Epidermal melanocyte (primary cell): Measurements from ENCODE around the gene CSNK1G3.
"Not testable (repeated sequence)": the region's sequence is repeated elsewhere in the genome, so short reads cannot be mapped to it uniquely, and the experiment has no call there.

Experiments used
- DNase-seq: peaks from one replicate; pipeline ENCODE4 v3.0.0; 2011; ENCODE audit warnings: low spot score; ENCODE audit not compliant: insufficient read length

CSNK1G3 gene

GRCh38 chr5:123559434-123559775 lies 47.4 kb downstream of the CSNK1G3 start:
- DNase-seq, result no peak

GRCh38 chr5:123561230-123561629 lies 49.3 kb downstream of the CSNK1G3 start:
- DNase-seq, result no peak

- DNase-seq, result no peak
Measured at GRCh38 chr5:123571927-123572326, 60.0 kb downstream of the CSNK1G3 start.

GRCh38 chr5:123578390-123578789 lies 66.4 kb downstream of the CSNK1G3 start:
- DNase-seq, result no peak

GRCh38 chr5:123579410-123579809 lies 67.4 kb downstream of the CSNK1G3 start:
- DNase-seq, result no peak

GRCh38 chr5:123582550-123583285 lies 70.7 kb downstream of the CSNK1G3 start:
- DNase-seq, result no peak

- no peak for DNase-seq
Measured at GRCh38 chr5:123585871-123586270, 73.9 kb downstream of the CSNK1G3 start.

- no peak for DNase-seq
Measured at GRCh38 chr5:123594434-123594833, 82.5 kb downstream of the CSNK1G3 start.

GRCh38 chr5:123597018-123597417 lies 85.0 kb downstream of the CSNK1G3 start:
- DNase-seq, result no peak

- no peak for DNase-seq
Measured at GRCh38 chr5:123598028-123598689, 86.2 kb downstream of the CSNK1G3 start.

GRCh38 chr5:123599171-123599570 lies 87.2 kb downstream of the CSNK1G3 start:
- no peak for DNase-seq

GRCh38 chr5:123601610-123602009 lies 89.6 kb downstream of the CSNK1G3 start:
- DNase-seq, result no peak

- DNase-seq, result no peak
Measured at GRCh38 chr5:123605822-123606221, 93.8 kb downstream of the CSNK1G3 start.

GRCh38 chr5:123610209-123610608 lies 98.2 kb downstream of the CSNK1G3 start:
- DNase-seq, result no peak

GRCh38 chr5:123610665-123611405 lies 98.9 kb downstream of the CSNK1G3 start:
- no peak for DNase-seq

- DNase-seq, result no peak
Measured at GRCh38 chr5:123611406-123611709, 99.4 kb downstream of the CSNK1G3 start.

GRCh38 chr5:123617561-123617960 lies 105.6 kb downstream of the CSNK1G3 start:
- no peak for DNase-seq

GRCh38 chr5:123626051-123626450 lies 114.1 kb downstream of the CSNK1G3 start:
- no peak for DNase-seq

- no peak for DNase-seq
Measured at GRCh38 chr5:123628860-123629544, 117.0 kb downstream of the CSNK1G3 start.

- DNase-seq, result no peak
Measured at GRCh38 chr5:123636006-123636405, 124.0 kb downstream of the CSNK1G3 start.

- DNase-seq, result not testable (repeated sequence)
Measured at GRCh38 chr5:123637028-123637427, 125.1 kb downstream of the CSNK1G3 start.

GRCh38 chr5:123639244-123639643 lies 127.3 kb downstream of the CSNK1G3 start:
- DNase-seq, result no peak
